GM20000 (cell line): ENCODE data around the gene FBLN5.

Source experiments
- DNase-seq: peaks from one replicate; pipeline ENCODE4 v3.0.0; 2012; ENCODE audit warnings: low spot score
- CTCF ChIP-seq: IDR thresholded peaks from 2 replicates; pipeline ENCODE4 v1.5.1; 2012; ENCODE audit warnings: mild to moderate bottlenecking, control low read depth; ENCODE audit errors: extremely low read depth, missing control alignments

FBLN5 gene

GRCh38 chr14:91977884-91978283, 30.4 kb upstream of the FBLN5 start:
- TF ChIP-seq CTCF = no peak
- DNase-seq = no peak

GRCh38 chr14:91975763-91976162, 28.3 kb upstream of the FBLN5 start:
- no peak for TF ChIP-seq CTCF
- no peak for DNase-seq

GRCh38 chr14:91971188-91971778, 23.8 kb upstream of the FBLN5 start:
- TF ChIP-seq CTCF = no peak
- DNase-seq = no peak

GRCh38 chr14:91968280-91968679, 20.8 kb upstream of the FBLN5 start:
- TF ChIP-seq CTCF = no peak
- DNase-seq = no peak

- TF ChIP-seq CTCF = no peak
- no peak for DNase-seq
These were observed 17.2 kb upstream of the FBLN5 start for GRCh38 chr14:91964724-91965123.

GRCh38 chr14:91964011-91964410, 16.5 kb upstream of the FBLN5 start:
- no peak for DNase-seq
- TF ChIP-seq CTCF = no peak

GRCh38 chr14:91963465-91963864, 16.0 kb upstream of the FBLN5 start:
- DNase-seq = no peak
- no peak for TF ChIP-seq CTCF
